ENCODE data around the gene ZNF304.

- TF ChIP-seq CTCF (IDR thresholded peaks at IDR 0.05) (no peak), EP300 (IDR thresholded peaks at IDR 0.05) (no peak)
Observed at GRCh38 chr19:57317503-57317902, 33.6 kb upstream of the ZNF304 start.
